Measurements from ENCODE around the gene FLRT1. TPM values are rescaled to one million over a fixed set of nuclear protein-coding genes. Genes with fewer than 3 reads are reported as not detected.
"Not testable (repeated sequence)": the region's sequence is repeated elsewhere in the genome, so short reads cannot be mapped to it uniquely, and the experiment has no call there.

Gene FLRT1
- polyA plus RNA-seq, 3 donors = 3.3 to 4.0 (median 3.4) TPM

DNA sequence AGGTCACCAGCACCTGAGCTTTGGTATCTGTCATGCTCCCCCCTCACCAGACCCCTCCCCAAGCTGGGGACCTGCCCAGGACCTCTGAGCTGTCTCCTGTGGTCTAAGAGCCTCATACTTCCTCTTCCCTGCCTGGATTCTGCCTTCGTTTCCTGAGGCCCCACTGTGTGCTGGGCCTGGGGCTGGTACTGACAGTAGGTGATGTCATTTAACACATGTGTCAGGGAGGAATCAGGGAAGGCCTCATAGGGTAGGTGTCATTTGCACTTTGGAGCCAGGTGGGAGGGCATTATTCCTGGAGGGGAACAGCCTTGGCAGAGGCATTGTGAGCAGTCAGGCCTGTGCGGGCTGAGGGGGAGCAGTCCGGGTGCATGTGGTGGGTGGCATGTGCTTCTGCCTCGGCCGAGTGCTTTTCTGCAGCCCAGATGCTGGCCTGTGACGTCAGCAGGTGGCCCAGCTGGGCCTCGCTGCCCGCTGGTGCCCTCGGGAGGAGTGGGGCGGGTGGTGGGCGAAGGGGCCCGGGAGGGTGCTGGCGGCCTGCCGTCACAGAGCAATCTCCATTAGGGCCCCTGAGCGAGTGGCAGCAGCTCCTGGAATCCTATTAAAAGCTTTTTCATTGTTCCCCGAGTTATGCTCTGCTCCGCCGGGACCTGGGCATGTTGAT lies 9.1 kb downstream of the FLRT1 start:
- peak; percentile 77 for DNase-seq

DNA sequence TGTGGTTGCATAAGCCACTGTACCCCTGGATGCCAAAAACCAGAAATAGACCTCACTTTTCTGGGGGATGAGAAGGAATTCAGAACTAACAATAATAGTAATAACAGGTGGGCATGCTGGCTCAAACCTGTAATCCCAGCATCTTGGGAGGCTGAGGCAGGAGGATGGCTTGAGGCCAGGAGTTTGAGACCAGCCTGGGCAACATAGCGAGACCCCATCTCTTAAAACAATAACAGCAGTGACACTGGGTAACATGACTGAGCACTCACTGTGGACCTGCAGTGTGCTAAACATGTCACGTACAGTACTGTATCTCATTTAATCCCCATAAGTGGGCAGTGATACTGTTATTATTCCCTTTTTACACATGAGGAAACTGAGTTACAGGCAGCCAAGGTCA lies 10.0 kb downstream of the FLRT1 start:
- DNase-seq = no peak

DNA sequence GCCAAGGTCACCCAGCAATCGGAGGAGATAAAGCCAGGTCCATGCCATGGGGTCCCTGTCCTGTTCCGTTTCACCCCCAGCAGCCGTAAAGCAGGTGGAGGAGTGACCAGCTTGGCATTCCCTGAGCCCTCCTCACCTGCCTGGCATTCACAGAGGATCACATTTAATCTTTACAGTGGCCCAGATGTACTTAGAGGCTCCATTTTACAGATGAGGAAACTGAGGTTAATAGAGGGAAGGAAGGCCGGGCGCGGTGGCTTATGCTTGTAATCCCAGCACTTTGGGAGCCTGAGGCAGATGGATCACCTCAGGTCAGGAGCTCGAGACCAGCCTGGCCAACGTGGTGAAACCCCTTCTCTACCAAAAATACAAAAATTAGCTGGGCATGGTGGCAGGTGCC lies 11.6 kb downstream of the FLRT1 start:
- not testable (repeated sequence) for DNase-seq

DNA sequence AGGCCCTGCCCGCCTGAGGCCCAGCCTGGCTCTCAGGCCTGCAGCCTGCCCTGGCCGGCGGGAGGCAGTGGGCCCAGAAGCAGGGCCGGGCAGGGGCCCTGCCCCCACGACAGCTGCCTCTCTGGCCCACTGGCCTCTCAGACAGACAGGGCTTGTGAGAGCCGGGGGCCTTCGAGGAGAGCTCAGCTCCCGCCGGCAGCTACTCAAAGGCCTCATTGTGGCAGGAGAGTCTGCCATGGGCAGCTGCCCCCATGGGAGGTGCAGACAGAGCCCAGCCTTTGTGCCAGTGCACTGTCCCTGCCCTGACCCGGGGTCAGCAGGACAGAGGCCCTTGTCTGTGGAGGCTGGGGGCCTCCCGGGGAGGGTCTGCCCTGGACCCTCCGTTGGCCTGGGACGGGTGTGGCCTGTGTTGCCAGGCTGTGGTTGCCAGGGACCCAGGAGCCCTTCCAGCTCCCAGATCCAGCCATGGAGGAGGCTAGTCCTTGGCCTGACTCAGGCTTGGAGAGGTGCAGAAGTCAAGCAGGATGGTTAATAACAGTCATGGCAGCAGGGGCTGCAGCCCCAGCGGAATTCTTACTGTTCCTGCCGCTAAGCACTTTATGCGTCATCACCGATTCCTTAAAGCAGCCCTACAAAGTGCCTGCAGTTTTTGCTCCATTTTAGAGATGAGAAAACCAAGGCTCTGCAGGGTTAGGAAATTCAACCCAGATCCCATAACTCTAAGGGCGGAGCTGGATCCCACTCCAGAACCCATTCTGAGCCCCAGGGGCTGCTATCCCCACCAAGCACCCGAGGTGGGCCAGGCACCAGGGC lies 12.5 kb downstream of the FLRT1 start:
- DNase-seq = no peak

DNA sequence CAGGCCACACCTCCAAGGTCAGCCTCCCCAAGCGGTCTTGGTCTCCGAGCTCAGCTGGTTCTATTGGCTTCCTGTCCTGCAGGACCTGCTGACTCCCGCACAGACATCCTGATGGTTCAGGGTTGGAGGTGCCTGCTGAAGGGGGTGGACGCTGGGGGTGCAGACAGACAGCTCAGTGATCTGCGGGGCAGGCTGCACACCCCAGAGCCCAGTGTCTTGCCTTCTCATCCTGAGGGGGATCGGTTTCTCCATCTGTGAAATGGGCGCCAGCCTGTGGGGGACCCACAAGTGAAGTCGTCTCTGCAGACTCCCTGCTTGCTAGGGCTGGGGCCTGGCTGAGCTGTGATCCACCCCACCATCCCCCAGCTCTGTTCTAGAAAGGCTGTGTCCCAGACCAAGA lies 13.8 kb downstream of the FLRT1 start:
- no peak for DNase-seq

DNA sequence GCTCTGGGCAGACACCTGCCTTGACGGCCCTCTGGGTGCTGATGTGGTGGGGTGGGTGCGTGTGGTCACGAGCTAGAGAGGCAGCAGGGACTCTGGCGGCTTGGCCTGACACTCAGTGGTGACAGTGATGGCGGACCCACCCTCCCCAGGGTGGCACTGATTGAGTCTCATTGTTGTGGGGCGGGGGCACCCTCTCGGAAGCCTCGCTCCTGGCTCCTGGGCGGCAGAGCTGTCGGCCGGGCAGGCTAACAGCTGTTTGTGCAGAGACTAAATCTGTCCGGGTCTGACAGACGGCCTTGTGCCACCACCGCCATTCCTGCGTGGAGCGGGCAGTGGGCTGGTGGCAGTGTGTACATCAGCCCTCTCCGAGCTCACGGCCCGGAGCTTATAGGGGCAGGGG lies 15.6 kb downstream of the FLRT1 start:
- no peak for DNase-seq

DNA sequence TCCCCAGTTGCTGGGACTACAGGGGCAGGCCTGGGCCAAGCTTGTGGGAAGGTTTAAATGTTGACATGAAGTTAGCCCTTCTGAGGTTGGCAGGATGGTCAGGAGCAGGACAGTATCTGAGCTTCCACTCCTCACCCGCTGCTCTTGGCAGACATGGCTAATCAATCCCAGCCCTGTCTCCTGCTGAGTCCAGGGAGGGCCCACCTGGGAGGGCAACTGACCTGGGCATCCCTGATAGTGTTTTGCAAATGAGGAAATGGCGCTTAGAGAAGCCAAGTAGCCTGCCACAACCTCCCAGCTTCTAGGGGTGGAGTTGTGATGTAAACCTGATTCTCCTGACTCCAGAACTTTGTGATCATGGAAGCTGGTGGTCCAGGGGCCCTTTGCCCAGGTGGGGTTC lies 16.7 kb downstream of the FLRT1 start:
- no peak for DNase-seq

DNA sequence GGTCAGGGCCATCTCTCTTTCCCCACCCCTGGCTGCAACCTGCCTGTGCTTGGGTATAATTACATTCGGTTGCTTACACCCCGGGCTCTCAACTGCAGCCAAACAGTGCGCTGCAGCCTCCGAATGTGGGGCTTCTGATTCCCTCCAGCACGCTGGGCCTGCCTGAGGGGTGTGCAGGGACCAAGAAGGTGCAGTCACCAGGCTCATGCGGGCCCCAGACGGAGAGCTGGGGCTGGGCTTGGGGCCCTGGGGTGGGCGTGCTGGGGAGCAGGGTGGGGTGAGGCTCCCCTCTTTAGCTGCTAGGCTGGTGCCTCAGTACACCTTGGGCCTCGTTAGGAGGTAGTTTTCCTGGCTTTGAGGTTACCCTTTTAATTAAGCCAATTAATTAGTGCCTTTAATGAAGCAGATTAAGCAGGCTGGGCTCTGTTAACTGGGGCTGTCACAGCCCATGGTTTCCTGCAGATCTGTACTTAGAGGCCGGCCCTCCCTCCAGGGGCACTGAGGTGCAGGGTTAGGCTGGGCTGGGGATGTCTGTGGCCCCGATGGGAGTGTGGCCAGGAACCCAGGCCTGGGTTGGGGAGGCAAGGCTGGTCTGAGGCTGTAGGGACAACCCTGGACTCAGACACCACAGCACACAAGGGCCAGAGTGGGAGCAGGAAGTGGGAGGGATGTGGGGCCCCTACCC lies 17.3 kb downstream of the FLRT1 start:
- no peak for DNase-seq

DNA sequence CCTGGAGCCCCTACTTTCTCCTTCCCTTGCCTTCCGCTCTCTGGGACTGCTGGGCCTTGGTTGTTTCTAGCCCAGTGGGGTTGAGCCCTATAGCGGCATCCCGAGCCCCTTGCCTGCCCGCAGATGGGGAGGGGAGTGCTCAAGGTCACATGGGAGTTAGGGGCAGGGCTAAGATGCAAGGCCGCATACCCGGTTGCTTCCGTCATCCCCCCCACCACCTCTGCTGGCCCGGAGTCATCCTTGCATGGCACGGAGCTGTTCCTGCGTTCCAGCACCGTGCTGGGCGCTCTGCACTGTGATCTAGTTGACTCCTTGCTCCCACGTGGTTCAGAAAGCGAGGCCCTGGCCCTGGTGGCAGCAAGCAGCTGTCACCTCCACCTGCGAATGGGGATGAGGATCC lies 18.0 kb downstream of the FLRT1 start:
- DNase-seq = no peak

DNA sequence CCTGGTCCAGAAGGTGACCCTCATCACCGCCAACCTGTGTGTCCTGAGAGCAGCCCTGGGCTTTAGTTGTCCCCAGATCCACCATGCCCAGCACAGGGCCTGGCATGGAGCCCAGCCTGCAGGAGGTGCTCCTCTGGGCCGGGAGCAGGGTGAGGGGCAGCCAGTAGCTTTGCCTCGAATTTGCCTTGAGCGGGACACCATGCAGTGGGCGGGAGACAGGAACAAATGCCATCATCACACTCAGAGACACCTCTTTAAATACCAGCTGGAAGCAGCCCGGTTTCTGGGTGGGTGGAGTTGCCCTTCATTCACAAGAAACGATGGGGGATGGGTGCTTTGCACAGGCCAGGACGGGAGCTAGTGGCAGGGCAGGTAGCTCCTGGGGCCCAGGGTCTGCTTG lies 19.3 kb downstream of the FLRT1 start:
- DNase-seq = no peak

DNA sequence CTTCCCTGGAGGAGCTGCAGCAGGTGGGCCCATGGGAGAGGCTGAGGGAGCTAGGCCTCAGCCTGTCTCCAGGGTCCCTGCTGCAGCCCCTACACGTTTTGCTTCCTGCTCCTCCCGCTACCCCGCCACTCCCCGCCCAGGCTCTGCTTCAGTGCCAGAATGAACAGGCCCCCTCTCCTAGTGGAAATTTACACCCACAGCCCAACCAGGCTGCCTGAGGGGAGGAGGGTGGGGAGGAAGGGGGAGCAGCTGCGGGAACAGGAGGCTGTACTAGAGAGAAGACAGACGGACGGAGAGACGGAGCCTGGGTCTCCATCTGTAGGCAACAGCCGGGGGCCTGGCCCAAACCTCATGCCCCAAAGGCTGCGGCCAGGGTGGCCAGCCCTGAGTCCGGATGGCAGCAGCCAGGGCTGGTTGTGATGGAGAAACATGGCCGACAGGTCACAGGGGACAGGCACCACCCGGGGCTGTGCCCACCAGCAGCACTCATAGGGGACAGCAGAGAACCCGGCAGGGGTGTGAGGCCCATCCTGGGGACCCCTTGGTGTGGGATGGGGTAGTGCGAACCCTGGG lies 20.6 kb downstream of the FLRT1 start:
- no peak for DNase-seq

DNA sequence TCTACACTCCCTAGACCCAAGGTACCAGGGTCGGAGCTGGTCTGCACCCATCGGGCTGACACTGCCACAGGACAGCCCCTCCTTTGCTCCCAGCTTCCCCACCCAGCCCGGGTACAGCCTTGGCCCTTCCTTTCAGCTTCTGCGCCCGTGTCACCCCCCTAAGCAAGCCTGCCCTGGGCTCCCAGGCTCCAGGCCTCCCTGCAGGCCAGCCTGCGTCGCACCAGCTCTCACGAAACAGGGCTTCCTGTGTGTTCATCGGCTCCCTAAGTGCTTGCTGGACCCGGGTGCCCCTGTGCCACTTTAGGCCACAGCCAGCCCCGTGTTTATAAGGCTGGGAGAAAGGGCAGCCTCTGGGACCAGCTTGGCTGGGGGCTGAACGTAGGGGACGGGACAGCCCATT lies 21.1 kb downstream of the FLRT1 start:
- no peak for DNase-seq

DNA sequence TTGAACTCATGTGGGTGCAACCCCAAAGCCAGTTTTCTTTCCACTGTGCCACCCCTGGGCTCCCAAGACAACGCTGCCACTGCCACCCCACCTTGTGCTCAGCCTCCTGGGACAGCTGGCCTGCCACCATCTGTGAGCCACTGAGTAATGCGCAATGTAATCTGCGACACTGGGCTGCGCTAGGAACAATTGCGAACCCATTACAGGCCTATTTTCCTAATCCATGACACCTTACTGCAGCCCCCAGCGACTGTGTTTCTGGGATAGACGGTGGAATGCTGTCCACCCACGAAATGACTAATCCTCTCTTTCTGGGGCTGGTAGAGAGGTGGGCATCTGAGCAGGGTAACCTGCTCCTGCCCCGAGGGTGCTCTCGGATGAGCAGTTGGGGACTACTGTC lies 22.2 kb downstream of the FLRT1 start:
- no peak for DNase-seq

DNA sequence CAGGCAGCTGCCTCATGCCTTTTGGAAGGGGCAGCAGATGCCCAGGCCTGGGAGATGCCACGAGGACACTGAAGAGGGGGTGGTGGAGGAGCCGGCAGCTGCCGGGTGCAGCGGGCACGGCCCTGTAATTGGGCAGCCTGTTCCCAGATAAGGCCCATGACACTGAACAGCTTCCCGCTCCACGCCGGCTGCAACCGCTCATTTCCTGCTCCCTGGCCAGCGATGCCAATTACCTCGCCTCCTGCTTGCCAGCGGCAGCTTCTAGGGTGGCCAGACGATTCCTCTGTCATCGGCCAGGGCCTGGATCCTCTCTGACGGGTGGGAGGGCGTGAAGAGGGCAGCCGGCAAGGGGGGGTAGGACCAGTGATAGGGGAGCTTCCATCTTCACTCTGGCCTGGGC lies 22.8 kb downstream of the FLRT1 start:
- no peak for DNase-seq

DNA sequence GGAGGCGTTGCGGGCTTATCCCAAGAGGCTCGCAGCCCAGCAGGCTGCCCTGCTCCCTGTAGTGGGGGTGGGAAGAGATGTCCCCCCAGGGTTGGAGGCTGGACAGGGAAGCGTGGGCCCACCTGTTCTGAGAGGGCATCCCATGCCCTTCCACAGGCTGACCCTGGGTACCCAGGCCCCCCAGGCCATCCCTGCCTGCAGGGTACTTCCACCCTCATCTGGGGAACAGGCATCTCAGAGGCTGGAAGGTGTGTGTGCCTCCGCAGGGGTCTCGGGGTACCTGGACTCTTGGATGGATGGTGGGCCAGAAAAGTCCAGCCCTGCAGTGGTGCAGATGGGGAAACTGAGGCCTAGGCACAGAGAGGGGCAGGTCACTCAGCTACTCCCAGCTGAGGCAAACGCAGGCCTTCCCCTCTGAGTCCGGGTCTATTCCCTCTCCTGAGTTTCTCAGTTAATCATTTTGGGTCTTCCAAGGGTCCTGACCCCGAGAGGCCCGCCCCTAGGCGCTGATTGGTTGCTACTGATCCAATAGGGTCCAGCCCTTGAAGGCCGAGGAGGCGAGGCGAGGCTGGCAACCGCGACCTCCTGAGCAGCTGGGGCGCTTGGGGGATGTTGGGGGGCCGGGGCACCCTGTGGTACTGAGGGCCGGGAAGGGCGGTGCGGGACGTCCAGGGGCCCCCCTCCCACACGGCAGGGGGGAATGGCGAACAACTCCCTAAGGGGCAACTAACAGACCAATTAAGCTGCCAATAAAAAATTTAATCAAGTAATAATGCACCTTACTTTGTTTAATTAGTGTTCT lies 23.8 kb downstream of the FLRT1 start:
- no peak for DNase-seq

DNA sequence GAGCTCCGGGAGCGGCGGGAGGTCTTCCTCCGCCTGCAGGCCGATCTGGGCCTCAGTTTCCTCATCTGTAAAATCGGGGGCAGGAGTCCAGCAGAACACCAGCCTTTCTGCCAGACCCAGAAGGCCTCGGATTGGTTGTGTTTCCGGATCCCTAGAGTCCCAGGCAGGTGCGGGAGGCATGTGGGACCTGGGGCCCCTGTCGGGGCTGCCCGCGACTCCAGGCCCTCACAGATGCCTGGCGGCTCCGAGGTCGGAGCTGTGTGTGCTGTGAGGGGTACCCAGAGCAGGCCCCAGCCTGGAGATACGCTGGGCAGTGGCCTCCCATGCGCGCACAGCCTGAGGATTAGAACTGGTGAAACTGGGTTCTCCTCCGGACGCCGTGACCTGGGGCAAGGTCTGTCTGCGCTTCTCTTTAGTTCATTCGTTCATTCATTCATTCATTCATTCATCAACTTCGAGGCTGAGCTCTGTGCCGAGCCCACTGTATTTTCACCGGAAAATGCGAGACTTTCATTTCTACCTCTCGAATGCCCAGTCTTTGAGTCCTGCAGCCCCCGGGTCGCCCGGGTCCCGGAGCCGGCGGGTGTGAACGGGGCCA lies 24.6 kb downstream of the FLRT1 start:
- no peak for DNase-seq

DNA sequence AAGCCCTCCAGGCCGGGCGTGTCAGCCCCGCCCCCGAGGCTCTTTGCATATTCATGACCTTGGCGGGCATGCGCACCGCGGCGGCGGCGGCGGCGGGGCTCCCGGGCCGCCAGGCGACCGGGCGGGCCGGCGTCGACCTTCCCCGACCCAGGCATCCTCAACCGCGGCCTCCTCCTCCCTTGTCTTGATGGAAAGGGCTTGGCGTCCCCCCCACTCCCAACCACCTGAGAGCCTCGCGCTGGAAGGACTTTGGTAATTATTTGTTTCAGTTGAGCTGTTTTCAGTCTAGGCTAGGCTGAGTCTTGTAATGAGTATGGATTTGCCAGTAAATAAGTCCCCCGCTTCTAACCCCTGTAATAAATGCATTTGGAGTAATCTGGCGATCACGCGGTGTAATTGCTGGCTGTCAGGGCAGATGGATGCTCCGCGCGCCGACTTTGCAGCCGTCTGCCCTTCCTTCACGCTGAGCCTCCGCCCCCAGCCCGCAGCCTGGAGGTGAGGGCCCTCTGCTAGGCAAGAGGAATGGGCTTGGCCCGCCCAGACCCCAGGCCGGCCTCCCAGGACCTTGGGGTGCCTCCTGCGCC lies 25.2 kb downstream of the FLRT1 start:
- DNase-seq = no peak

DNA sequence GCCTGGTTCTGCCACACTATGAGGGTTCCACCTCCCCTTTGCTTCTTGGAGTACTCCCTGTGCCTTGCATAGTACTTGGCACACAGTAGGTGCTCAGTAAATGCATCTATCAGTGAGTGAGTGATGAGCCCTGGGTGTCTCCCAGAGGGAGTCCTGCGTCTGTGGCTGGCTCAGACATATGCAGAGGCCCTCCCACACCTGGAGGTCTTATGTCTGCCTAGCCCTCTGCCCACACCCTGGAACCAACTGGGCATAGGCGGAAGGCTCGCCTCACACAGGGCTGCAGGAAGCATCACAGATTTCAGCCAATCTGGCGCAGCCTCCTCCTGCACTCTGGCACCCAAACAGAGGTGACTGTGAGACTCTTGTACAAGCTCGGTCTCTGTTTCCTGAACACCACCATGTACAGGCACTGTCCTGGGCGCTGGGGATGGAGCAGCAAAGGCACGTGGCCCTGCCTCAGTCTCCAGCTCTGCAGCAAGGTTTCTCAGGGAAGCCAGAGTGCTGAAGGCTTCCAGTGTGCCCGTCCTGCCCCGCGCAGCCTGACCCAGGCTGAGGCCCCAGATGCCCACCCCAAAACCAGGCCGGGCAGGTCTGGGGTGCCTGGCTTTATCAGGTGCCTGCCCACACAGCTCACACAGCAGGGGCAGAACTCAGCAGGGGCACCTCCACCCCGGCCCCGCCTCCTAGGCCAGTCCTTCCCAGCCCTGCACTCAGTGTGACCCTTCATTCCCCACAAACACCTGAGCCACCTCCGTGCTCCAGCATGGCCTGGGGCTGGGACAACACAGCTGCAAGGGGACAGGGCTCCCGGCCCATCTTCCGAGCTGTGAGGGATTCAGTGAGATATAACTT lies 26.7 kb downstream of the FLRT1 start:
- DNase-seq = no peak

DNA sequence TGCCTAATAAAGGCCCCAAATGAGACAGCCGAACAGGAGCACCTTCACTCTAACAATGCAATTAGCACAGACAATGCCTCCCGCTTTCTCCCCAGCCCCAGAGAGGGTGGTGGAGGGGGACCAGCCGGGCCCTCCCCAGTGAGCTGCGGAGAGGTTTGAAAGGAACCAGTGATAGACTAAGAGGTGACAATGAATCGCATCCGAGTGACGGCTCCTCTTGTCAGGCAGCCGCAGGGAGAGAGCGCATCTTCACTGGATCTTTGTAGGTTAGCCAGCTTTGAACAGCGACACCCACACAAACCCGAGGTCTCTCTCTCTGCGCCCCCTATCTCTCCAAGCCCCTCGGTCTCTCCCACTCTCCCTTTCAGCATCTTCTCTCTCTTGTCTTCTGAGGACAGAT lies 28.0 kb downstream of the FLRT1 start:
- no peak for DNase-seq

Data from renal pelvis (tissue), 4 donors.